ENCODE results near the gene SERINC3. TPM values are rescaled to one million over a fixed set of nuclear protein-coding genes. Genes with fewer than 3 reads are reported as not detected.

The SERINC3 gene
- total and polyA plus RNA-seq, 7 donors, result 35.6 to 104 (median 89.5) TPM

- intact Hi-C loops (cut with DNase I), result no loop called here
- H3K27me3 ChIP-seq (ENCODE audit: insufficient read depth in 3 of 3, low read length in 2 of 3), result no peaks in the 10 kb centered on the region
- no peak overlapping the region for H3K4me3 ChIP-seq
- no peaks in the 10 kb centered on the region for H3K4me1 ChIP-seq
- H3K27ac ChIP-seq, result no peak overlapping the region
- H3K36me3 ChIP-seq (ENCODE audit: insufficient read depth in 1 of 2, low read depth in 1 of 2), result no peaks in the 10 kb centered on the region
- H3K9me3 ChIP-seq, result no peaks in the 10 kb centered on the region
- 80 to 84% (median 81%) methylated on average over 3 of the region's 3 CpGs for WGBS, 3 donors
- DNase-seq (no peak), ATAC-seq (no peak)
- TF ChIP-seq CTCF (IDR thresholded peaks at IDR 0.05), result no peak
Observed at GRCh38 chr20:44447827-44448419, 73.9 kb downstream of the SERINC3 start.

Other genes starting within 250 kb of the SERINC3 start
- 10 to 100 TPM in 3 of 4 donors, 1 to 10 TPM in 1; 6.0 to 12.2 (median 11.7) TPM for gene FITM2, start 210.9 kb downstream of the SERINC3 start, total RNA-seq
- gene FITM2, start 210.9 kb downstream of the SERINC3 start, polyA plus RNA-seq, result 10 to 100 TPM in 2 of 3 donors, 1 to 10 TPM in 1; 4.5 to 15.7 (median 12.6) TPM
- gene R3HDML, start 185.0 kb downstream of the SERINC3 start, total RNA-seq, result not detected
- not detected for gene R3HDML, start 185.0 kb downstream of the SERINC3 start, polyA plus RNA-seq
- gene HNF4A, start 166.4 kb downstream of the SERINC3 start, total RNA-seq, result under 1 TPM in 1 of 4 donors, not detected in 3; 0.13 TPM
- gene HNF4A, start 166.4 kb downstream of the SERINC3 start, polyA plus RNA-seq, result under 1 TPM in 2 of 3 donors, not detected in 1; 0.03 TPM
- gene TTPAL, start 46.2 kb downstream of the SERINC3 start, total RNA-seq, result 1 to 10 TPM; 3.2 to 8.4 (median 5.4) TPM
- gene TTPAL, start 46.2 kb downstream of the SERINC3 start, polyA plus RNA-seq, result 1 to 10 TPM; 1.2 to 4.8 (median 3.0) TPM
- 100 to 1,000 TPM in 2 of 4 donors, 10 to 100 TPM in 2; 35.2 to 110 (median 88.3) TPM for gene PKIG, start 60.5 kb upstream of the SERINC3 start, total RNA-seq
- 100 to 1,000 TPM in 2 of 3 donors, 10 to 100 TPM in 1; 33.5 to 134 (median 108) TPM for gene PKIG, start 60.5 kb upstream of the SERINC3 start, polyA plus RNA-seq
- 1 to 10 TPM; 3.3 to 4.9 (median 4.0) TPM for gene ADA, start 129.6 kb upstream of the SERINC3 start, total RNA-seq
- gene ADA, start 129.6 kb upstream of the SERINC3 start, polyA plus RNA-seq, result 1 to 10 TPM; 3.5 to 5.8 (median 4.2) TPM
- gene CCN5, start 193.3 kb upstream of the SERINC3 start, total RNA-seq, result 10 to 100 TPM in 2 of 4 donors, 1 to 10 TPM in 2; 4.2 to 20.9 (median 9.9) TPM
- 10 to 100 TPM in 1 of 3 donors, 1 to 10 TPM in 2; 3.3 to 14.8 (median 5.1) TPM for gene CCN5, start 193.3 kb upstream of the SERINC3 start, polyA plus RNA-seq
- under 1 TPM; 0.11 to 0.79 (median 0.32) TPM for gene KCNK15, start 223.8 kb upstream of the SERINC3 start, total RNA-seq
- under 1 TPM in 2 of 3 donors, not detected in 1; 0.08 to 0.23 TPM for gene KCNK15, start 223.8 kb upstream of the SERINC3 start, polyA plus RNA-seq

Data from psoas muscle (tissue), 8 donors.